Liver (tissue), 9 donors: ENCODE data around the gene DSE. TPM values are rescaled to one million over a fixed set of nuclear protein-coding genes. Genes with fewer than 3 reads are reported as not detected.

Source experiments
- DNase-seq: peaks from one replicate; pipeline ENCODE4 v3.0.0-alpha.2; 2017; ENCODE audit warnings: low spot score
- H3K27ac ChIP-seq, 2 donors: one replicate each; pipeline ENCODE4 v1.7.0; 2013; ENCODE audit warnings: inconsistent platforms in 2 of 2, low read length in 2 of 2, control low read depth in 1 of 2, low read depth in 1 of 2, mild to moderate bottlenecking in 1 of 2
- H3K27me3 ChIP-seq, 4 donors: one replicate each; pipeline versions ENCODE4 v1.6.1 to v1.7.0; 2013; ENCODE audit warnings: low read length in 3 of 4, inconsistent platforms in 1 of 4, mild to moderate bottlenecking in 1 of 4, moderate library complexity in 1 of 4; ENCODE audit not compliant: control insufficient read depth in 4 of 4, insufficient read depth in 4 of 4
- H3K36me3 ChIP-seq, 4 donors: one replicate each; pipeline versions ENCODE4 v1.6.1 to v1.7.0; 2013; ENCODE audit warnings: low read length in 3 of 4, mild to moderate bottlenecking in 3 of 4, low read depth in 1 of 4, moderate library complexity in 1 of 4; ENCODE audit not compliant: control insufficient read depth in 4 of 4, insufficient read depth in 3 of 4
- H3K4me1 ChIP-seq, 4 donors: one replicate each; pipeline versions ENCODE4 v1.6.1 to v1.7.0; 2013; ENCODE audit warnings: low read length in 3 of 4, mild to moderate bottlenecking in 3 of 4, moderate library complexity in 1 of 4; ENCODE audit not compliant: control insufficient read depth in 4 of 4, insufficient read depth in 4 of 4
- H3K4me3 ChIP-seq, 3 donors: one replicate each; pipeline versions ENCODE4 v1.6.1 to v1.7.0; 2013; ENCODE audit warnings: low read length in 3 of 3, control low read depth in 1 of 3, low read depth in 1 of 3, mild to moderate bottlenecking in 1 of 3
- H3K9ac ChIP-seq, 2 donors: one replicate each; pipeline ENCODE4 v1.7.0; 2013; ENCODE audit warnings: low read length in 2 of 2, mild to moderate bottlenecking in 2 of 2, moderate library complexity in 2 of 2, control low read depth in 1 of 2, low read depth in 1 of 2
- H3K9me3 ChIP-seq, 4 donors: one replicate each; pipeline versions ENCODE4 v1.6.1 to v1.7.0; 2013; ENCODE audit warnings: low read length in 3 of 4; ENCODE audit not compliant: control insufficient read depth in 4 of 4
- ATF3 ChIP-seq: IDR thresholded peaks from 2 replicates; pipeline ENCODE4 v1.6.1; 2016; ENCODE audit warnings: antibody characterized with exemption
- CTCF ChIP-seq: fragments of 150-350 bp; IDR thresholded peaks from 2 replicates; pipeline ENCODE4 v1.5.1; 2017; ENCODE audit warnings: improper control_type of control experiment, low read depth, low read length; ENCODE audit not compliant: missing input control
- EGR1 ChIP-seq, 2 donors: IDR thresholded peaks; 2 replicates each; pipeline ENCODE4 v1.6.1; 2016 to 2018; ENCODE audit warnings: antibody characterized with exemption in 2 of 2, low read depth in 2 of 2
- FOXA1 ChIP-seq: IDR thresholded peaks from 2 replicates; pipeline ENCODE4 v1.6.1; 2016; ENCODE audit warnings: antibody characterized with exemption
- FOXA2 ChIP-seq: IDR thresholded peaks from 2 replicates; pipeline ENCODE4 v1.6.1; 2016; ENCODE audit warnings: antibody characterized with exemption
- GABPA ChIP-seq, 2 donors: IDR thresholded peaks in 1 of 2; conservative IDR thresholded peaks in 1 of 2; 2 replicates each; pipeline ENCODE4 v1.6.1; 2016; ENCODE audit warnings: antibody characterized with exemption in 2 of 2, mild to moderate bottlenecking in 1 of 2, moderate library complexity in 1 of 2
- HNF4A ChIP-seq, 2 donors: conservative IDR thresholded peaks; 2 replicates each; pipeline ENCODE4 v1.6.1; 2016; ENCODE audit warnings: antibody characterized with exemption in 2 of 2, mild to moderate bottlenecking in 2 of 2
- HNF4G ChIP-seq: IDR thresholded peaks from 2 replicates; pipeline ENCODE4 v1.6.1; 2016; ENCODE audit warnings: antibody characterized with exemption
- JUND ChIP-seq, 2 donors: IDR thresholded peaks; 2 replicates each; pipeline ENCODE4 v1.6.1; 2016; ENCODE audit warnings: antibody characterized with exemption in 2 of 2
- MAX ChIP-seq: IDR thresholded peaks from 2 replicates; pipeline ENCODE4 v1.6.1; 2016; ENCODE audit warnings: antibody characterized with exemption
- NR2F2 ChIP-seq: IDR thresholded peaks from 2 replicates; pipeline ENCODE4 v1.6.1; 2016; ENCODE audit warnings: antibody characterized with exemption
- RAD21 ChIP-seq, 2 donors: IDR thresholded peaks; 2 replicates each; pipeline ENCODE4 v1.6.1; 2016; ENCODE audit warnings: antibody characterized with exemption in 2 of 2, mild to moderate bottlenecking in 2 of 2
- RXRA ChIP-seq, 2 donors: IDR thresholded peaks; 2 replicates each; pipeline ENCODE4 v1.6.1; 2017 to 2018; ENCODE audit warnings: antibody characterized with exemption in 2 of 2, mild to moderate bottlenecking in 1 of 2
- SP1 ChIP-seq: IDR thresholded peaks from 2 replicates; pipeline ENCODE4 v1.6.1; 2018; ENCODE audit warnings: antibody characterized with exemption, mild to moderate bottlenecking
- YY1 ChIP-seq: IDR thresholded peaks from 2 replicates; pipeline ENCODE4 v1.6.1; 2016; ENCODE audit warnings: antibody characterized with exemption, mild to moderate bottlenecking
- ZBTB33 ChIP-seq: IDR thresholded peaks from 2 replicates; pipeline ENCODE4 v1.6.1; 2016; ENCODE audit warnings: antibody characterized with exemption
- WGBS: extraction: QIAGEN DNeasy Blood & Tissue Kit; methylation state at CpG from one replicate; pipeline ENCODE4 v1.1.7; 2013; 5-methylcytosine and 5-hydroxymethylcytosine counted together
- polyA plus RNA-seq, 2 donors: library from polyadenylated mRNA; stranded (reverse) in 1 of 2; unstranded in 1 of 2; fragments of 200-250 nt in 1 of 2; fragments of >200 nt in 1 of 2; fragmentation: Nextera tagmentation in 1 of 2; extraction: Ambion mirVana in 1 of 2; gene quantifications; one replicate each; pipeline versions ENCODE4 v1.2.1 to v1.2.3, GENCODE V29; 2013 to 2015
- total RNA-seq, 2 donors: library from RNA; depleted of rRNA; stranded (reverse); fragments of >200 nt; gene quantifications; one replicate each; pipeline ENCODE4 v1.2.3, GENCODE V29; 2014
- donor health status: healthy.
- donor health status: healthy.
- donor health status: healthy.
- donor health status: healthy.
- donor health status: healthy.

The DSE gene
- total and polyA plus RNA-seq, 4 donors = 5.5 to 22.8 (median 9.6) TPM

- Histone ChIP-seq H3K4me1 (peaks cover 0 to 3% (median 0%) of the 10 kb centered on the region in 4 donors), H3K9ac (peak overlapping the region in 1 of 2 donors; percentile 3), H3K36me3 (no peaks in the 10 kb centered on the region), H3K9me3 (no peaks in the 10 kb centered on the region), H3K27ac (no peak overlapping the region), H3K4me3 (no peak overlapping the region), H3K27me3 (no peaks in the 10 kb centered on the region)
- DNase-seq = no peak
- no peak for TF ChIP-seq HNF4G
- no peak for TF ChIP-seq FOXA2
- TF ChIP-seq CTCF = no peak
- TF ChIP-seq ATF3 = no peak
- TF ChIP-seq NR2F2 = no peak
- no peak for TF ChIP-seq GABPA (IDR thresholded peaks at IDR 0.05 in 1 of 2, conservative IDR thresholded peaks at IDR 0.05 in 1 of 2)
- TF ChIP-seq ZBTB33 = no peak
- TF ChIP-seq SP1 = no peak
Measured at GRCh38 chr6:116363759-116364158, 7.0 kb upstream of the DSE start.

GRCh38 chr6:116364321-116364720, 6.4 kb upstream of the DSE start:
- 47% methylated on average over 2 of the region's 2 CpGs for WGBS
- Histone ChIP-seq H3K4me3 (no peak overlapping the region), H3K9me3 (no peaks in the 10 kb centered on the region), H3K9ac (no peak overlapping the region), H3K27ac (no peak overlapping the region), H3K36me3 (no peaks in the 10 kb centered on the region), H3K27me3 (no peaks in the 10 kb centered on the region), H3K4me1 (peaks cover 0 to 3% (median 0%) of the 10 kb centered on the region in 4 donors)
- TF ChIP-seq FOXA1 = no peak
- TF ChIP-seq ATF3 = no peak
- no peak for TF ChIP-seq HNF4A (conservative IDR thresholded peaks at IDR 0.05)
- no peak for TF ChIP-seq EGR1 (IDR thresholded peaks at IDR 0.05; ENCODE audit: low read depth in 2 of 2)
- no peak for TF ChIP-seq FOXA2
- TF ChIP-seq GABPA (IDR thresholded peaks at IDR 0.05 in 1 of 2, conservative IDR thresholded peaks at IDR 0.05 in 1 of 2) = no peak
- no peak for TF ChIP-seq JUND (IDR thresholded peaks at IDR 0.05)
- TF ChIP-seq SP1 = no peak
- no peak for TF ChIP-seq HNF4G
- TF ChIP-seq MAX = no peak
- DNase-seq = no peak

- TF ChIP-seq JUND (IDR thresholded peaks at IDR 0.05) (no peak), RAD21 (IDR thresholded peaks at IDR 0.05) (no peak), YY1 (no peak), HNF4A (conservative IDR thresholded peaks at IDR 0.05) (no peak), ATF3 (no peak), FOXA1 (no peak), NR2F2 (no peak), MAX (no peak), GABPA (IDR thresholded peaks at IDR 0.05 in 1 of 2, conservative IDR thresholded peaks at IDR 0.05 in 1 of 2) (no peak), FOXA2 (no peak), HNF4G (no peak), RXRA (IDR thresholded peaks at IDR 0.05) (no peak), EGR1 (IDR thresholded peaks at IDR 0.05; ENCODE audit: low read depth in 2 of 2) (no peak)
- H3K4me1 ChIP-seq = peaks cover 0 to 5% (median 2%) of the 10 kb centered on the region in 4 donors
- H3K9ac ChIP-seq = no peak overlapping the region
- no peaks in the 10 kb centered on the region for H3K9me3 ChIP-seq
- no peaks in the 10 kb centered on the region for H3K27me3 ChIP-seq
- no peaks in the 10 kb centered on the region for H3K36me3 ChIP-seq
- no peak for DNase-seq
- H3K4me3 ChIP-seq = no peak overlapping the region
- 78% methylated on average over 2 of the region's 2 CpGs for WGBS
- H3K27ac ChIP-seq = no peak overlapping the region
Measured at GRCh38 chr6:116365743-116366142, 5.0 kb upstream of the DSE start.
